H9 (cell line): Measurements from ENCODE around the gene UBE3A. TPM values are rescaled to one million over a fixed set of nuclear protein-coding genes. Genes with fewer than 3 reads are reported as not detected.
A peak's percentile ranks its signal among the peaks of the same experiment; 100 is the strongest.

ENCODE experiments used
- DNase-seq: peaks from one replicate; pipeline ENCODE4 v3.0.0-alpha.2; 2017
- H2AFZ ChIP-seq: one replicate; pipeline ENCODE4 v1.6.1; 2013; ENCODE audit warnings: mild to moderate bottlenecking, low read length, control low read depth, moderate library complexity
- H2AK5ac ChIP-seq: 2 replicates; pipeline ENCODE4 v1.6.1; 2013; ENCODE audit warnings: low read length, control low read depth, mixed read lengths; ENCODE audit not compliant: insufficient read length
- H2BK120ac ChIP-seq: one replicate; pipeline ENCODE4 v1.6.1; 2013; ENCODE audit warnings: low read depth, mild to moderate bottlenecking, low read length, control low read depth, inconsistent platforms; ENCODE audit not compliant: poor library complexity, severe bottlenecking
- H2BK12ac ChIP-seq: 2 replicates; pipeline ENCODE4 v1.6.1; 2013; ENCODE audit warnings: low read length, control low read depth, mixed read lengths, low read depth; ENCODE audit not compliant: insufficient read length
- H2BK15ac ChIP-seq: 2 replicates; pipeline ENCODE4 v1.6.1; 2013; ENCODE audit warnings: low read depth, low read length, control low read depth
- H2BK20ac ChIP-seq: one replicate; pipeline ENCODE4 v1.6.1; 2013; ENCODE audit warnings: low read depth, mild to moderate bottlenecking, low read length, control low read depth, inconsistent platforms; ENCODE audit not compliant: poor library complexity, severe bottlenecking
- H2BK5ac ChIP-seq: 2 replicates; pipeline ENCODE4 v1.6.1; 2013; ENCODE audit warnings: low read length, control low read depth, mixed read lengths; ENCODE audit not compliant: insufficient read length
- H3K14ac ChIP-seq: 2 replicates; pipeline ENCODE4 v1.6.1; 2013; ENCODE audit warnings: low read length, control low read depth; ENCODE audit not compliant: insufficient read depth
- H3K18ac ChIP-seq: 2 replicates; pipeline ENCODE4 v1.6.1; 2013; ENCODE audit warnings: low read depth, mild to moderate bottlenecking, mixed read lengths, low read length, control low read depth; ENCODE audit not compliant: insufficient read length
- H3K23ac ChIP-seq: 2 replicates; pipeline ENCODE4 v1.6.1; 2013; ENCODE audit warnings: low read length, control low read depth, mixed read lengths, low read depth; ENCODE audit not compliant: insufficient read length
- H3K23me2 ChIP-seq: 2 replicates; pipeline ENCODE4 v1.6.1; 2013; ENCODE audit warnings: low read depth, mild to moderate bottlenecking, mixed read lengths, low read length, control low read depth; ENCODE audit not compliant: insufficient read length, poor library complexity, severe bottlenecking
- H3K27ac ChIP-seq: 2 replicates; pipeline ENCODE4 v1.5.1; 2013; ENCODE audit warnings: low read length, control low read depth, mixed read lengths, low read depth; ENCODE audit not compliant: insufficient read length
- H3K27me3 ChIP-seq: 2 replicates; pipeline ENCODE4 v1.6.1; 2013; ENCODE audit warnings: low read length, control low read depth, inconsistent platforms; ENCODE audit not compliant: insufficient read depth
- H3K4ac ChIP-seq: 2 replicates; pipeline ENCODE4 v1.6.1; 2013; ENCODE audit warnings: low read depth, mild to moderate bottlenecking, control low read depth, inconsistent platforms, low read length, moderate library complexity
- H3K4me1 ChIP-seq: 2 replicates; pipeline ENCODE4 v1.6.1; 2013; ENCODE audit warnings: low read length, control low read depth, inconsistent platforms; ENCODE audit not compliant: insufficient read depth
- H3K4me2 ChIP-seq: 2 replicates; pipeline ENCODE4 v1.6.1; 2013; ENCODE audit warnings: low read length, control low read depth, mixed read lengths; ENCODE audit not compliant: insufficient read length, insufficient read depth
- H3K56ac ChIP-seq: 2 replicates; pipeline ENCODE4 v1.6.1; 2013; ENCODE audit warnings: low read depth, mild to moderate bottlenecking, mixed read lengths, low read length, control low read depth; ENCODE audit not compliant: insufficient read length
- H3K79me1 ChIP-seq: 2 replicates; pipeline ENCODE4 v1.6.1; 2013; ENCODE audit warnings: low read depth, mild to moderate bottlenecking, moderate library complexity, low read length, control low read depth, inconsistent platforms; ENCODE audit not compliant: insufficient read depth, poor library complexity, severe bottlenecking
- H3K79me2 ChIP-seq: 2 replicates; pipeline ENCODE4 v1.6.1; 2013; ENCODE audit warnings: low read length, control low read depth, inconsistent platforms; ENCODE audit not compliant: insufficient read depth
- H3K9ac ChIP-seq: 2 replicates; pipeline ENCODE4 v1.6.1; 2013; ENCODE audit warnings: low read length, control low read depth, mixed read lengths; ENCODE audit not compliant: insufficient read length; ENCODE audit errors: extremely low read depth
- H3K9me3 ChIP-seq: one replicate; pipeline ENCODE4 v1.6.1; 2013; ENCODE audit warnings: low read depth, low read length, inconsistent platforms; ENCODE audit not compliant: control insufficient read depth
- H3T11ph ChIP-seq: one replicate; pipeline ENCODE4 v1.6.1; 2013; ENCODE audit warnings: mild to moderate bottlenecking, low read length, control low read depth, inconsistent platforms
- H4K20me1 ChIP-seq: one replicate; pipeline ENCODE4 v1.6.1; 2013; ENCODE audit not compliant: control insufficient read depth, insufficient read length, insufficient read depth
- H4K5ac ChIP-seq: 2 replicates; pipeline ENCODE4 v1.6.1; 2013; ENCODE audit warnings: low read depth, mild to moderate bottlenecking, mixed read lengths, low read length, control low read depth; ENCODE audit not compliant: insufficient read length
- H4K8ac ChIP-seq: replicated peaks from 2 replicates; pipeline ENCODE4 v1.6.1; 2013; ENCODE audit warnings: low read length, control low read depth, mixed read lengths, low read depth; ENCODE audit not compliant: insufficient read length
- H4K91ac ChIP-seq: 2 replicates; pipeline ENCODE4 v1.6.1; 2013; ENCODE audit warnings: low read depth, mild to moderate bottlenecking, moderate library complexity, mixed read lengths, low read length, control low read depth; ENCODE audit not compliant: insufficient read length
- H3K27ac Mint-ChIP-seq, 3 experiments: 2 replicates in 2 of 3; 3 replicates in 1 of 3; pipeline ENCODE4 v1.8.0; 2020 to 2021; ENCODE audit warnings: mixed read lengths in 3 of 3, mild to moderate bottlenecking in 1 of 3, moderate library complexity in 1 of 3
- H3K27me3 Mint-ChIP-seq: 2 replicates; pipeline ENCODE4 v1.8.0; 2021; ENCODE audit warnings: low read depth, mild to moderate bottlenecking, moderate library complexity, mixed read lengths
- H3K36me3 Mint-ChIP-seq, 3 experiments: 2 replicates in 2 of 3; 3 replicates in 1 of 3; pipeline ENCODE4 v1.8.0; 2020 to 2021; ENCODE audit warnings: low read depth in 3 of 3, mixed read lengths in 3 of 3; ENCODE audit not compliant: insufficient read depth in 1 of 3
- H3K4me1 Mint-ChIP-seq, 2 experiments: 2 replicates each; pipeline ENCODE4 v1.8.0; 2020; ENCODE audit warnings: mixed read lengths in 2 of 2
- H3K4me3 Mint-ChIP-seq, 2 experiments: 2 replicates in 1 of 2; 3 replicates in 1 of 2; pipeline ENCODE4 v1.8.0; 2020 to 2021; ENCODE audit warnings: mild to moderate bottlenecking in 2 of 2, mixed read lengths in 2 of 2, moderate library complexity in 1 of 2
- H3K9me3 Mint-ChIP-seq, 2 experiments: 2 replicates in 1 of 2; 3 replicates in 1 of 2; pipeline ENCODE4 v1.8.0; 2020; ENCODE audit warnings: mild to moderate bottlenecking in 2 of 2, mixed read lengths in 2 of 2, moderate library complexity in 1 of 2
- CTCF ChIP-seq: fragments of 200-600 bp; sonication (generic); conservative IDR thresholded peaks from 3 replicates; pipeline ENCODE4 v1.8.0; 2021; ENCODE audit warnings: antibody characterized with exemption, mild to moderate bottlenecking
- WGBS: extraction: QIAGEN DNeasy Blood & Tissue Kit; methylation state at CpG from one replicate; pipeline ENCODE4 v1.1.7; 2013; ENCODE audit warnings: missing lambda C conversion rate, low lambda C conversion rate, mixed read lengths; ENCODE audit not compliant: insufficient read length; ENCODE audit errors: extremely low coverage; 5-methylcytosine and 5-hydroxymethylcytosine counted together
- total RNA-seq: library from RNA; stranded (reverse); gene quantifications from 2 replicates; pipeline ENCODE4 v1.2.1, GENCODE V29; 2021

Gene UBE3A
- total RNA-seq, 1 experiment from 2014 or later = 108 TPM

- H3K23me2 ChIP-seq = no peaks in the 10 kb centered on the region
- no peak overlapping the region for H3K23ac ChIP-seq
- no peak overlapping the region for H4K91ac ChIP-seq
- no peak overlapping the region for H2BK5ac ChIP-seq
- H2BK20ac ChIP-seq = no peak overlapping the region
- no peak overlapping the region for H3K27ac ChIP-seq
- H2AK5ac ChIP-seq = no peak overlapping the region
- H3K14ac ChIP-seq = no peak overlapping the region
- no peaks in the 10 kb centered on the region for H3K27me3 ChIP-seq
- TF ChIP-seq CTCF = no peak
- no peak overlapping the region for H3K56ac ChIP-seq
- H4K5ac ChIP-seq = no peak overlapping the region
- no peaks in the 10 kb centered on the region for H3K9me3 Mint-ChIP-seq
- H4K8ac ChIP-seq = no peak overlapping the region
- no peak overlapping the region for H2AFZ ChIP-seq
- no peak overlapping the region for H3K9ac ChIP-seq
- no peak overlapping the region for H2BK120ac ChIP-seq
- H3K4me3 Mint-ChIP-seq = no peak overlapping the region
- no peak overlapping the region for H2BK15ac ChIP-seq
- no peak overlapping the region for H2BK12ac ChIP-seq
- no peaks in the 10 kb centered on the region for H3K36me3 Mint-ChIP-seq
- no peak overlapping the region for H3K18ac ChIP-seq
- peaks cover 63% of the 10 kb centered on the region; the same call in 1 of the 2 replicates for H3K79me2 ChIP-seq
- no peaks in the 10 kb centered on the region for H3K4me1 ChIP-seq
- peaks cover 57 to 59% of the 10 kb centered on the region in 2 experiments for H3K4me1 Mint-ChIP-seq
- DNase-seq = no peak
- WGBS = no CpG with 5 or more reads among the region's 3 CpGs
- H3K9me3 ChIP-seq = no peaks in the 10 kb centered on the region
- H3K4me2 ChIP-seq = no peak overlapping the region
- H3T11ph ChIP-seq = no peak overlapping the region
- H4K20me1 ChIP-seq = no peaks in the 10 kb centered on the region
- peak overlapping the region in 1 of 3 experiments; percentile 58; a peak in 3 of 7 replicates for H3K27ac Mint-ChIP-seq
- H3K27me3 Mint-ChIP-seq = no peaks in the 10 kb centered on the region
- no peak overlapping the region for H3K4ac ChIP-seq
- H3K79me1 ChIP-seq = no peaks in the 10 kb centered on the region
Observed at GRCh38 chr15:25431836-25432561, 6.8 kb downstream of the UBE3A start.
